ENCODE measurements around the gene ARHGAP18.

The ARHGAP18 gene

GRCh38 chr6:129558248-129558647, 151.7 kb downstream of the ARHGAP18 start:
- no peaks in the 10 kb centered on the region for H3K9me3 Mint-ChIP-seq
- H3K4me3 Mint-ChIP-seq, result no peak overlapping the region
- H3K36me3 Mint-ChIP-seq (ENCODE audit: low read depth), result no peaks in the 10 kb centered on the region
- H3K27me3 Mint-ChIP-seq (ENCODE audit: low read depth), result peaks cover 15% of the 10 kb centered on the region
- no peaks in the 10 kb centered on the region for H3K4me1 Mint-ChIP-seq (ENCODE audit: low read depth)
- no peak overlapping the region for H3K27ac Mint-ChIP-seq
- no peak for DNase-seq (ENCODE audit: low spot score)

- H3K4me1 Mint-ChIP-seq (ENCODE audit: low read depth), result no peaks in the 10 kb centered on the region
- no peaks in the 10 kb centered on the region for H3K36me3 Mint-ChIP-seq (ENCODE audit: low read depth)
- DNase-seq (ENCODE audit: low spot score), result no peak
- H3K4me3 Mint-ChIP-seq, result no peak overlapping the region
- H3K9me3 Mint-ChIP-seq, result no peaks in the 10 kb centered on the region
- H3K27me3 Mint-ChIP-seq (ENCODE audit: low read depth), result peaks cover 16% of the 10 kb centered on the region
- no peak overlapping the region for H3K27ac Mint-ChIP-seq
Observed at GRCh38 chr6:129555206-129555832, 154.7 kb downstream of the ARHGAP18 start.

DNA sequence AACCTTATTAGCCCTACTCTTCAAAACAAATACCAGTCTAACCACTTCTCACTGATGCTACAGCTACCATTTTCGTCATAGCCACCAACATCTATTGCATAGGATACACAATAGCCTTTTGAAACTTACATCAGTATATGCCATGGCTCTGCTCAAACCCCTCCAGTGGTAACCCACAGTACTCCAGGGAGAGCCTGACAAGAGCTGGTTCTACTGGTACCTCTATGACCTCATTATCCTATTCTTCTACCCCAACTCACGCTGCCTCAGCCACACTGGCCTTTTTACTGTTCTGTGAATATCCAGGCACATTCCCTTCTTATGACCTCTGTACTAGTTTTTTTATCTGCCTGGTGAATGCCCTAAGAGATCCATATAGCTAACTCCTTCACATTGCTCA, 157.6 kb downstream of the ARHGAP18 start:
- Mint-ChIP-seq H3K27me3 (ENCODE audit: low read depth) (peaks cover 16% of the 10 kb centered on the region), H3K36me3 (ENCODE audit: low read depth) (no peaks in the 10 kb centered on the region), H3K9me3 (no peaks in the 10 kb centered on the region), H3K4me3 (no peak overlapping the region), H3K27ac (no peak overlapping the region), H3K4me1 (ENCODE audit: low read depth) (no peaks in the 10 kb centered on the region)
- no peak for DNase-seq (ENCODE audit: low spot score)

- Mint-ChIP-seq H3K4me3 (no peak overlapping the region), H3K9me3 (no peaks in the 10 kb centered on the region), H3K36me3 (ENCODE audit: low read depth) (no peaks in the 10 kb centered on the region), H3K27ac (no peak overlapping the region), H3K27me3 (ENCODE audit: low read depth) (peaks cover 16% of the 10 kb centered on the region), H3K4me1 (ENCODE audit: low read depth) (no peaks in the 10 kb centered on the region)
- DNase-seq (ENCODE audit: low spot score), result no peak
Observed at GRCh38 chr6:129551486-129551885, 158.5 kb downstream of the ARHGAP18 start.

DNA sequence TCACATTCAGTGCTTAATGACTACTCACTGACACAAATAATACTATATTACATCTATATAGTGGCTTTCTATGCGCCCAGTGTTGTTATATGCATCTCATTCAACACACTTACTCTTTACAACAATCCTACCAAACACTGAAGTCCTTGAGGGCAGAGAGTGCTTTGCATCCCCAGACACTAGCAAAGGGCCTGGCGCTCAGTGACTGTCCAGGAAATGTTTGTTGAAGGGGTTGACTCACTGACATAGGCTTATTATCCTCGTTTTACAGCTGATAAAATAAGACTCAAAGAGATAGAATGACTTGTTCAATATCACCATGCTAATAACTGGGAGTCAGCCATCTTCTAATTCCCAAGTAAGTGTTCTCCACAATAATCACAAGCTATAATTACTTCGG, 163.3 kb downstream of the ARHGAP18 start:
- Mint-ChIP-seq H3K36me3 (ENCODE audit: low read depth) (no peaks in the 10 kb centered on the region), H3K27me3 (ENCODE audit: low read depth) (peaks cover 2% of the 10 kb centered on the region), H3K27ac (no peak overlapping the region), H3K4me1 (ENCODE audit: low read depth) (peaks cover 2% of the 10 kb centered on the region), H3K4me3 (no peak overlapping the region), H3K9me3 (no peaks in the 10 kb centered on the region)
- DNase-seq (ENCODE audit: low spot score), result no peak

DNA sequence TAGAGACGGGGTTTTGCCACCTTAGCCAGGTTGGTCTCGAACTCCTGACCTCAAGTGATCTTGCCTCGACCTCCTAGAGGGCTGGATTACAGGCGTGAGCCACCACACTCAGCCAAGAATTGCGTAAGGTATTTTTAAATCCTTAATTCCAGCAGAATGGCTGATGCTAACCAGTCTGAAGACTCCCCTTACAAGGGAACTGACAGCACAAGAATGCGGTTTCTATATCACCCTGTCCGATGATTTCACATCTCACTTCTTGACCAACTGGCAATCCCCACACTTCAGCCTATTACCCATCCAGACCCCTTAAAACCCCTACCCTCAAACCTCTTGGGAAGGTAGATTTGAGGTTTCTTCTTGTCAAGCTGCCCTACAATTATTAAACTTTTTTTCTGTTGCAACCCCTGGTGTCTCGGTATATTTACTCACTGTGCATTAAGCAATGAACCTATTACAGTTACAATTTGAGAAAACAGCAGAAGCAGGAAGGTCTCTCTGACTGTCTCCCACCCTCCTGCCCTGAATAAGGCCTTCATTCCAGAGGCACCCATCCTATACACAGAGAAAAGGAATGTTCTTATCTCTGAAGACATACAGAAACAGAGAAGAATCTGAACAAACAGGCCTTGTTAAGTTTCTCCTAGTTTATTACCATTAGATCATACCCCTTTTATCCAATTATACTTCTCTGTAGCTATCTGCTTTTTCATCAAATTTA, 164.9 kb downstream of the ARHGAP18 start:
- H3K27ac Mint-ChIP-seq, result no peak overlapping the region
- no peak for DNase-seq (ENCODE audit: low spot score)
- H3K4me1 Mint-ChIP-seq (ENCODE audit: low read depth), result peaks cover 2% of the 10 kb centered on the region
- H3K9me3 Mint-ChIP-seq, result no peaks in the 10 kb centered on the region
- H3K36me3 Mint-ChIP-seq (ENCODE audit: low read depth), result no peaks in the 10 kb centered on the region
- no peak overlapping the region for H3K4me3 Mint-ChIP-seq
- H3K27me3 Mint-ChIP-seq (ENCODE audit: low read depth), result no peaks in the 10 kb centered on the region

DNA sequence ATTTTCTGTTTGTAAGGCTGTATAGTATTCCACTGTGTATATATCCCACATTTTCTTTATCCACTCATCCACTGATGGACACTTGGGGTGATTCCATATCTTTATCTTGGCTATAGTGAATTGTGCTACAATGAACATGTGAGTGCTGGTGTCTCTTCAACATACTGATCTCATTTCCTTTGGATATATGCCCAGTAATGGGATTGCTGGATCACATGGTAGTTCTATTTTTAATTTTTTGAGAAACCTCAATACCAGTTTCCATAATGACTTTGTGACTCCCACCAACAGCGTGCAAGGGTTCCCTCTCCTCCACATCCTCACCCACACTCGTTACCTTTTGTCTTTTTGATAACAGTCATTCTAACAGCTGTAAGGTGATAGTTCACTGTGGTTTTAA, 166.0 kb downstream of the ARHGAP18 start:
- Mint-ChIP-seq H3K4me3 (no peak overlapping the region), H3K36me3 (ENCODE audit: low read depth) (no peaks in the 10 kb centered on the region), H3K27ac (no peak overlapping the region), H3K27me3 (ENCODE audit: low read depth) (peaks cover under 1% of the 10 kb centered on the region), H3K9me3 (no peaks in the 10 kb centered on the region), H3K4me1 (ENCODE audit: low read depth) (peaks cover 2% of the 10 kb centered on the region)
- DNase-seq (ENCODE audit: low spot score), result no peak

GRCh38 chr6:129542705-129543104, 167.3 kb downstream of the ARHGAP18 start:
- peaks cover 8% of the 10 kb centered on the region for H3K27me3 Mint-ChIP-seq (ENCODE audit: low read depth)
- H3K9me3 Mint-ChIP-seq, result no peaks in the 10 kb centered on the region
- no peaks in the 10 kb centered on the region for H3K36me3 Mint-ChIP-seq (ENCODE audit: low read depth)
- DNase-seq (ENCODE audit: low spot score), result no peak
- peaks cover 2% of the 10 kb centered on the region for H3K4me1 Mint-ChIP-seq (ENCODE audit: low read depth)
- H3K27ac Mint-ChIP-seq, result no peak overlapping the region
- H3K4me3 Mint-ChIP-seq, result no peak overlapping the region

DNA sequence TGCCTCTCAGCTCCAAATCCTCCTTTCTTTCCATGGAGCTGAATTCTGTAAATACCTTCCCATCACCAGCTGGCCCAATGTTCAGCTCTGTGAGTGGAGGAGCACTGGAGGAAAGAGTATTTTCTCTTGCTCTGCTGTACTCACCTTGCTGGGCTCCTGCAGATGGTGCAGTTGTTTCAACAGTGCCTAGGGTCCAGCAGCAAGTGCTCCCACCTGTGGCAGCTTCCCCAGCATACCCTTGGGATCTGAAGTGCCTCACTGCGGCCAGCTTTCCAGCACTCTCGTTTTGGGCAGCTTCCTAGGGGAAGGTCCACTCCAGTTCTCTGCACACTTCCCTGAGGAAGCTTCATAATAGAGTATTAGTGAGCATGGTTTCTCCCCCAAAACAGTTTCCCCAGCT, 170.9 kb downstream of the ARHGAP18 start:
- no peak overlapping the region for H3K4me3 Mint-ChIP-seq
- no peaks in the 10 kb centered on the region for H3K9me3 Mint-ChIP-seq
- no peak overlapping the region for H3K27ac Mint-ChIP-seq
- no peaks in the 10 kb centered on the region for H3K36me3 Mint-ChIP-seq (ENCODE audit: low read depth)
- peaks cover 2% of the 10 kb centered on the region for H3K4me1 Mint-ChIP-seq (ENCODE audit: low read depth)
- no peak for DNase-seq (ENCODE audit: low spot score)
- peaks cover 13% of the 10 kb centered on the region for H3K27me3 Mint-ChIP-seq (ENCODE audit: low read depth)

GRCh38 chr6:129536271-129536670, 173.7 kb downstream of the ARHGAP18 start:
- no peaks in the 10 kb centered on the region for H3K36me3 Mint-ChIP-seq (ENCODE audit: low read depth)
- no peaks in the 10 kb centered on the region for H3K9me3 Mint-ChIP-seq
- DNase-seq (ENCODE audit: low spot score), result no peak
- H3K27ac Mint-ChIP-seq, result no peak overlapping the region
- peaks cover 13% of the 10 kb centered on the region for H3K27me3 Mint-ChIP-seq (ENCODE audit: low read depth)
- H3K4me3 Mint-ChIP-seq, result no peak overlapping the region
- H3K4me1 Mint-ChIP-seq (ENCODE audit: low read depth), result no peaks in the 10 kb centered on the region

GRCh38 chr6:129534926-129535325, 175.1 kb downstream of the ARHGAP18 start:
- Mint-ChIP-seq H3K36me3 (ENCODE audit: low read depth) (no peaks in the 10 kb centered on the region), H3K4me1 (ENCODE audit: low read depth) (no peaks in the 10 kb centered on the region), H3K27ac (no peak overlapping the region), H3K9me3 (no peaks in the 10 kb centered on the region), H3K4me3 (no peak overlapping the region), H3K27me3 (ENCODE audit: low read depth) (peaks cover 21% of the 10 kb centered on the region)
- no peak for DNase-seq (ENCODE audit: low spot score)
